HG02678 (cell line): ENCODE data around the gene ING2.
A peak's percentile ranks its signal among the peaks of the same experiment; 100 is the strongest.
"Not testable (repeated sequence)": the region's sequence is repeated elsewhere in the genome, so short reads cannot be mapped to it uniquely, and the experiment has no call there.

Experiments
- ATAC-seq: cut with Tn5 transposase; IDR thresholded peaks from one replicate; pipeline ENCODE4 v1.9.1; 2021; ENCODE audit warnings: mild to moderate bottlenecking, moderate library complexity; ENCODE audit not compliant: unreplicated experiment

ING2 gene, protein sequence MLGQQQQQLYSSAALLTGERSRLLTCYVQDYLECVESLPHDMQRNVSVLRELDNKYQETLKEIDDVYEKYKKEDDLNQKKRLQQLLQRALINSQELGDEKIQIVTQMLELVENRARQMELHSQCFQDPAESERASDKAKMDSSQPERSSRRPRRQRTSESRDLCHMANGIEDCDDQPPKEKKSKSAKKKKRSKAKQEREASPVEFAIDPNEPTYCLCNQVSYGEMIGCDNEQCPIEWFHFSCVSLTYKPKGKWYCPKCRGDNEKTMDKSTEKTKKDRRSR

DNA sequence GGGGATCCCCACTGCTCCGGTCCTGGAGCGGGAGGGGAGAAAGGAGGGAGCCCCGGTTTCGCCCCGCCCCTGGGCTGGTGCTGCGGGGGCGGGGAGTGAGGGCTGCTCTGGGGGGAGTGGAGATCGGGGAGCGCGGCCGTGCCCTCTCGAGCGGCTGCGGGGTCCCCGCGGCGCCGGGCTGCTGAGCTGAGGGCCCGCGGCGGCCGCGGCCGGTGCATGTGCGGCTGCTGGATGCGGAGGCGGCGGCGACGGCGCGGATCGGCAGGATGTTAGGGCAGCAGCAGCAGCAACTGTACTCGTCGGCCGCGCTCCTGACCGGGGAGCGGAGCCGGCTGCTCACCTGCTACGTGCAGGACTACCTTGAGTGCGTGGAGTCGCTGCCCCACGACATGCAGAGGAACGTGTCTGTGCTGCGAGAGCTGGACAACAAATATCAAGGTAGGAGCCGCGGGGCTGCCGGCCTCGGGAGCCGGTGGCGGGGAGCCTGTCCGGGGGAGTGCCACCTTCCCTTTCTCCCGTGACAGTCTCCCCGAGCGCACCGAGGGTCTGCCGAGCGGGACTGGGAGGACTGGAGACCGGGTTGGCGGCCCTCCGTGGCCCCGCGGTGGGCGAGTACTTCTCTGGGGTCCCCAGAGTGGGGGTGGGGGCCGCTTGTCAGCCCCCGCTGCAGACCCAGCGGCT is at the start of gene ING2:
ING2 (plus strand) TSS at position 129 of the 681 bp plus-strand sequence; CDS start at position 267, 138 bp downstream.
- ATAC-seq: peak; percentile 48

DNA sequence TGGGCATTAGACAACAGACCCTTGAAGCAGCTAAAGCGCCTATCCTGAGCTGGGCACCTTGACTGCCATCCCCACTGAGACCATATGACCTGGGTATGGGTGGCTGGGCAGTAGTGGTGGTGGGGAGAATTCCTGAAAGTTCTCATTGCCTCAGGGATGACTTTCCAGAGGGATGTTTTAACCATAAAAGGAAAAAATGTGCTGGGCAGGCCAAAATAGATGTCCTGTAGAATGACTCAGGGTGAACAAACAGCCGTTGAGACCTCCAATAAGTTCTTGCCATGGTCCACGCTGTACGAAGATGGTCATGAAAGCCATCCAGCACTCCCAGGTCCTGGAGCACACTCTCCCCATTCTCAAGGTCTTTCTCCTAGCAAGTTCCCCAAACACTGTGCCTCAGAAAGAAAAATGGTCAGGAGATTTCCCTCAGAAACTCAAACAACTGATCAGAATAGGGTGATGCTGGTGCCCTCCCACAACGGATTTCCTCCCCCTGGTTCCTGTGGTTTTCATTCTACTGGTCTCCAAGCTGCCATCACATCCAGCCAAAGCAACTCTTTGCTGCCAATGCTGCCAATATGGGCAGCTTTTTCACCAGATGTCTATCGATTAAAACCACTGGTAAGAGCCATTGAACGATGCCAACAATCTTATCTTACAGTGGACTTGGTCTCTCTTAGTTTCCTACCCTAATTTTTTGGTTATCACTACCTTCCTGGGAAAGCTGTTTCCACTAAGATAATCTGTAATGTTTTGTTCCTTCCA is 49.2 kb upstream of the ING2 start:
- no peak for ATAC-seq

DNA sequence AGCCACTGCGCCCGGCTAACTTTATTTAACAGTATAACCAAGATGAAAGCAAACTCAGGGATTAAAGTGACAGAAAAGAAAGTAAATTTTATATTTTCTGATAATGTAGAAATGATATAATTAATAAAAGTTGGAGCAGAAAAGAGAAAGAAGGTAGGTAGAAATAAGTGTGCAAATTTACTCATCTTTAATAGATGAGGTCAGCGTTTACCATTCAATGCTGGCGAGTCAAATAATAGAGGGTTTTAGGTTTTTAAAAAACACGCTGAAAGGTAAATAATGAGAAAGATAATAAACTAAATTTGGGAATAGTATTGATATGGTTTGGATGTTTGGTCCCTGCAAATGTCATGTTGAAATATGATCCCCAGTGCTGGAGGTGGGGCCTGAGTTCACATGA is 46.9 kb upstream of the ING2 start:
- ATAC-seq: no peak

DNA sequence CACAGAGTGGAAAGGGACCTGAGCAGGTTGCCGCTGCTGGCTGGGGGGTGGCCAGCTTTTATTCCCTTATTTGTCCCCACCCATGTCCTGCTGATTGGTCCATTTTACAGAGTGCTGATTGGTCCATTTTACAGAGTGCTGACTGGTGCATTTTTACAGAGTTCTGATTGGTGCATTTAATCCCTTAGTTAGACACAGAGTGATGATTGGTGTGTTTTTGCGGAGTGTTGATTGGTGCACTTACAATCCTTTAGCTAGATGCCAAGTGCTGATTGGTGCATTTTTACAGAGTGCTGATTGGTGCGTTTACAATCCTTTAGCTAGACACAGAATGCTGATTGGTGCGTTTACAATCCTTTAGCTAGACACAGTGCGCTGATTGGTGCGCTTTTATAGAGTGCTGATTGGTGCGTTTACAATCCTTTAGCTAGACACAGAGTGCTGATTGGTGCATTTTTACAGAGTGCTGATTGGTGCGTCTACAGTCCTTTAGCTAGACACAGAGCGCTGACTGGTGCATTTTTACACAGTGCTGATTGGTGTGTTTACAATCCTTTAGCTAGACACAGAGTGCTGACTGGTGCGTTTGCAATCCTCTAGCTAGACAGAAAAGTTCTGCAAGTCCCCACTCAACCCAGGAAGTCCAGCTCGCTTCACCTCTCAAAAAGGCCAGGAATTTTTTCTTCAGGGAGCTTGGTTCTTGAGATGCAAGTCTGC is 40.8 kb upstream of the ING2 start:
- not testable (repeated sequence) for ATAC-seq

DNA sequence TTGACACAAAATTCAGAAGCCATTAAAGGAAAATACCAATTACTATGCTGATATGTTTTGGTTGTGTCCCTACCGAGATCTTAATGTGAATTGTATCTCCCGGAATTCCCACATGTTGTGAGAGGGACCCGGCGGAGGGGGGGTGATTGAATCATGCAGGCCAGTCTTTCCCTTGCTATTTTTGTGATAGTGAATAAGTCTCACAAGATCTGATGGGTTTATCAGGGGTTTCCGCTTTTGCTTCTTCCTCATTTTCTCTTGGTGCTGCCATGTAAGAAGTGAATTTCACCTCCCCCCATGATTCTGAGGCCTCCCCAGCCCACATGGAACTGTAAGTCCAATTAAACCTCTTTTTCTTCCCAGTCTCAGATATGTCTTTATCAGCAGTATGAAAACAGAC is 39.0 kb upstream of the ING2 start:
- ATAC-seq: not testable (repeated sequence)

DNA sequence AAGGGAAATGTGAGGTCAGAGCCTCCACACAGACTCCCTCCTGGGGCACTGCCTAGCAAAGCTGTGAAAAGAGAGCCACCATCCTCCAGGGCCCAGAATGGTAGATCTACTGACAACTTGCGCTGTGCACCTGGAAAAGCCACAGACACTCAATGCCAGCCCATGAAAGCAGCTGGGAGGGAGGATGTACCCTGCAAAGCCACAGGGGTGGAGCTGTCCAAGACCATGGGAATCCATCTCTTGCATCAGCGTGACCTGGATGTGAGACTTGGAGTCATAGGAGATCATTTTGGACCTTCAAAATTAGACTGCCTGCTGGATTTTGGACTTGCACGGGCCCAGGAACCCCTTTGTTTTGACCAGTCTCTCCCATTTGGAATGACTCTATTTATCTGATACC is 37.6 kb upstream of the ING2 start:
- ATAC-seq: no peak

DNA sequence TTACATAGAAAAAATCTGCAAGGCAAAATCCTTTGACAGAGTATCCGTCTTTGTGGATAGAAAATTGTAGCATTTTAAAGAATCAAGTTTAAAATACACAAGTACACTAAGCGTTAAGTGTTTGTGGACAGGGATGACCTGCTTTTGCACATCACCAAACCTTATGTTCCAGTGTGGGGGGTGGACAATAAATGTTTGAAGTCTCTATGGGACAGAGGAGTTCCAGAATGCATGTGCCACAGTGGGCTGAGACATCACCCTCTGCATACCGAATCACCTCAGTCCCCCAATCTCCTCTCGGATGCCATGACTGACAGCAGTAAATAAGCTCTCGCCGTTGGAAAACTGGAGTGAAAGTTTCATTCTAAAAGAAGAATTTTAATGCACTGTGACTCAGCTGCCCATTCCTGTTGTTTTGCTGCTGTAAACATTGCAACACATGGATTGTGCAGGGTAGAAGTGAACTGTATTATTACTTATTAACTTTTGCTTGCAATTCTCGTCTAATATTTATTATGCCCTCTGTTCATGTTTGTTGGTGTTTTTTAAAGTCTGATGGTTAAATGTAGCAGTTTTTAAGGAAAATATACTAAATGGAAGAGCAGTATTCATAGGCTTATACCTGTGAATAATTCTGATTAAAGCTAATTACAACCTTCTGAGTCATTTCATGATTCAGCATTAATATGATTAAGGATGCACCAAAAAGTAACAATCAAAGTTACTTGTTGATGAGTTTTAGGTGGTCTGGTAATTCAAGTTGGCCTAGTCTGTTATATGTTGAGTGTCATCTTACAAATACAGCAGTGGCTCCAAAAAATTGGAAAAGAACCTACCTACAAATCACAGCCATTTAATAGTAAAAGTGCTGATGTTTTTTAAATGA is 36.4 kb upstream of the ING2 start:
- ATAC-seq: no peak

DNA sequence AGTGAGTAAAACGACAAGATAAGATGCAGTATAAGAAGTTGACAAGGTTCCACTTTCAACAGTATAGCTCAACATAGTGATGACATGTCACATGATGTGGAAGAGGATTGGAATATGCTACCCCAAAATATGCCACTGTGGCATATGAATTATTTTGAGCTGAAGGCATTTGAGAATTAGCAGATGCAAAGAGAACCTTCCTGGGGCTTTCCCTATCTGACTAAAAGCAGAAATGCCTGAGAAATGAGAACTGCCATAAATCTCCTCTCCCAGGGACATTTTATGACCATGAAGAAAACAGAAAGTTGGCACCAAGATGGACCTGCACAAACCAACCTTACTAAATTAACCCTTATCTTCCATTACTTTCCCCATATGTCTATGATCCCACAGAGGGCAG is 35.6 kb upstream of the ING2 start:
- no peak for ATAC-seq

DNA sequence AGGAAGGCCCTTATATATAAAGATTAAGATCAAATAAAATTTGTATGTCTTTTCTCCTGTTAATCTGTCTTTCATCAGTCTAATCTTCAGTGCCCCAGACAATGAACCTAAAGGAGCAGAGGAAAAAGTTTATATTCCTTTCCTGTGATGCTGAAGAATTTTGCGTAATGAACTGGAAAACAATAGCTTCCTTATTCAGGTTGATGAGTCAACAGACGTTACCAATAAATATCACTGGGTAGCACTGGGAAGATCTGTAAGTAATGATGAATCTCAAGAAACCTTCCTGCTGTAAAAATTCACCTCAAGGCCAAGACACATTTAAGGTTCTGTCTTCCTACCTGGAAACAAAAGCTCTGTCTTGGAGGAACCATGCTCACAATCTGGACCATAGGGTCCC is 34.9 kb upstream of the ING2 start:
- no peak for ATAC-seq

DNA sequence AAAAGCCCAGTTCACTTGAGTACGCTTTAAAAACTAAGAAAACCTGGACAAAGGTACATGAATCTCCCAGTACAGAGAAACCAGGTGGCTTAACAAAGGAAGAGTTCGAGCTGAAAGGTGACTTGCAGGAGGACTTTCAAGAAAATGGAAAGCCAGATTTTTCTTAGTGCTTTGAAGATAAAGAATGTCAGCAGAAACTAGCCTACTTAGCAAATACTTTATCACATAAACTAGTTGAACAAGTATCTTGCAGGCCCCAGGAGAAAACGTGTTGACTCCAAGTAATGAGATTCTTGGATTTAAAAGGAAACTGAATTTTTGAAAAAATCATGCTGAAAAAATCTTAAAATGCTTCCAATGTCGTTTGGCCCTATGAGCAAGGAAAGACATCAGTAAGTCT is 34.0 kb upstream of the ING2 start:
- no peak for ATAC-seq

DNA sequence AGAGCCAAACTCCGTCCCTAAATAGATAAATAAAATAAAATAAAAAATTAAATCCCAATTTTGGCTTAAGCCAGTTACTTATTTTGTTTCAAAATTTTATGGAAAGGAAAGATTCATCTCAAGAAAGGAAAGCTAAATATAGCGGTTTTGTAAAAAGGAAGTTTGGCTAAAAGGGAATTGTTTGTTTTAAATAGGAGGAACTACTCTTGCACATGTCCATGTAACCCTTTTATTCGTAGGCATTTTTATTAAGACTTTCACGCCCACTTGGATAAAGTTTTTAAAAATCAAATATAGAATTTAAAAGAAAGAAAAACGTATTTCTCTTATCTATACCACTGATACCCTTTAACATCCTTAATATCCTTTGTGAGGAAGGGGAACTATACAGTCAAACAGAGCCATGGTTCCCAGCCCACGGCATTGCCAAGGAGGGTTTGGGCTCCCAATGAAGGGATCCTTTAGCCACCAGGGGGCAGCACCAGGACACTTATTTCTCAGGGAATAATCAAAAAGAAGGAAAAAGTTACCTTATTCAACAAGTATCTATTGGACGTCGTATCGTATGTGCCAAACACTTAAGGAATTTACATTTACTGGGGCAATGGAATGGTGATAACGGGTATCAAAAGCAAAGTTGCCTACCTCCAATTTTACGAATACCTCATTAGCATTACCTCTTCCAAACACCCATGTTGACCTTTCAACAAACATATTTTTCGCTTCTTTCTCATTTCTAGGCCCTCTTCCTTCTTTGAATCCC is 32.7 kb upstream of the ING2 start:
- peak; percentile 81 for ATAC-seq

DNA sequence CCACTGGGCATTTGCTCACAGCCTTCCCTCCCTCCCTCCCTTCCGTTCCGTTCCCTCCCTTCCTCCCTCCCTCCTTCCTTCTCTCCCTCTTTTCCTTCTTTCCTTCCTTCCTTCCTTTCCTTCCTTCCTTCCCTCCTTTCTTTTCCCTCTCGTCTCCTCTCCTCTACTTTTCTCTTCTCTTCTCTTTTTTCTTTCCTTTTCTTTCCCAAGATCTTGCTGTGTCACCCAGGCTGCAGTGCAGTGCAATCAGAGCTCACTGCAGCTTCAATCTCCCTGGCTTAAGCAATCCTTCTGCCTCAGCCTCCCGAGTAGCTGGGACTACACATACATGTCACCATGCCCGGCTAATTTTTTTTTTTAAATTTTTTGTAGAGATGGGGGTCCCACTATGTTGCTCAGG is 26.7 kb upstream of the ING2 start:
- ATAC-seq: no peak

DNA sequence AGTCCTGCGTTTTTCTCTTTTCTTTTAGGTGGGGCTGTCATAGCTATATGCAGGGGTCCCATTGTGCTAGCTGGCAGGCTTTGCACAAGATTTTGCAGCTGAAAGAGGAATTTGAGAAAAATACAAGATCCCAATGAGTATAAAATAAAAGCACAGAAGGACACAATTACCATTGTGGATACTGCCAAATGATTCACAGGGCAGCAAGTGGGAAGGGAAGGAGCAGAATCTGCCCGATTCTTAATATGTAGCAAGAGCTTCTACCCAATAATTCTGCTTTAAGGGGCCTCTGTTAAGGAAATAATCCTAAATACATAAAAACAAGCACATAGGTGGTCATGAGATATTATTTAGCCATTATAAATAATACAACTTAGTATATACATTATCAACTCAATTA is 25.9 kb upstream of the ING2 start:
- ATAC-seq: no peak

DNA sequence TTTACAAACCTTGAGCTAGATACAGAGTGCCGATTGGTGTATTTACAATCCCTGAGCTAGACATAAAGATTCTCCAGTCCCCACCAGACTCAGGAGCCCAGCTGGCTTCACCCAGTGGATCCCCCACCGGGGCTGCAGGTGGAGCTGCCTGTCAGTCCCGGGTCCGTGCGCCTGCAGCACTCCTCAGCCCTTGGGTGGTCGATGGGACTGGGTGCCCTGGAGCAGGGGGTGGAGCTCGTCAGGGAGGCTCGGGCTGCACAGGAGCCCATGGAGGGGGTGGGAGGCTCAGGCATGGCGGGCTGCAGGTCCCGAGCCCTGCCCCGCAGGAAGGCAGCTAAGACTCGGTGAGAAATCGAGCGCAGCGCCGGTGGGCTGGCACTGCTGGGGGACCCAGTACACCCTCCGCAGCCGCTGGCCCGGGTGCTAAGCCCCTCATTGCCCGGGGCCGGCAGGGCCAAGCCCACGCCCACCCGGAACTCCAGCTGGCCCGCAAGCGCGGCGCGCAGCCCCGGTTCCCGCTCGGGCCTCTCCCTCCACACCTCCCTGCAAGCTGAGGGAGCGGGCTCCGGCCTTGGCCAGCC is 22.3 kb upstream of the ING2 start:
- not testable (repeated sequence) for ATAC-seq

DNA sequence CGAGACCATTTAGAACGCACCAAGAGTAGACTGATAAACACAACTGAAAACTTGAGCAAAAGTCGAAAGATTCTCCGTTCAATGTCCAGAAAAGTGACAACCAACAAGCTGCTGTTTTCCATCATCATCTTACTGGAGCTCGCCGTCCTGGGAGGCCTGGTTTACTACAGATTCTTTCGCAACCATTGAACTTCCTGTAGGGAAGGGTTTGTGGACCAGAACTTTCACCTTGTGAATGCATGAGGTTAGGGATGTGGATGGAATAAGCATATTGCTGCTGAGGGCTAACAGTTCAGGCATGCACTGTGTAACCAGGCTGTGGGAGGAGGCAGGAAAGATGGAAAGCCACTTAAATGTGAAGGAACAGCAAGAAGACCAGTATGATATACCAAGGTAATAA is 20.9 kb upstream of the ING2 start:
- ATAC-seq: no peak

DNA sequence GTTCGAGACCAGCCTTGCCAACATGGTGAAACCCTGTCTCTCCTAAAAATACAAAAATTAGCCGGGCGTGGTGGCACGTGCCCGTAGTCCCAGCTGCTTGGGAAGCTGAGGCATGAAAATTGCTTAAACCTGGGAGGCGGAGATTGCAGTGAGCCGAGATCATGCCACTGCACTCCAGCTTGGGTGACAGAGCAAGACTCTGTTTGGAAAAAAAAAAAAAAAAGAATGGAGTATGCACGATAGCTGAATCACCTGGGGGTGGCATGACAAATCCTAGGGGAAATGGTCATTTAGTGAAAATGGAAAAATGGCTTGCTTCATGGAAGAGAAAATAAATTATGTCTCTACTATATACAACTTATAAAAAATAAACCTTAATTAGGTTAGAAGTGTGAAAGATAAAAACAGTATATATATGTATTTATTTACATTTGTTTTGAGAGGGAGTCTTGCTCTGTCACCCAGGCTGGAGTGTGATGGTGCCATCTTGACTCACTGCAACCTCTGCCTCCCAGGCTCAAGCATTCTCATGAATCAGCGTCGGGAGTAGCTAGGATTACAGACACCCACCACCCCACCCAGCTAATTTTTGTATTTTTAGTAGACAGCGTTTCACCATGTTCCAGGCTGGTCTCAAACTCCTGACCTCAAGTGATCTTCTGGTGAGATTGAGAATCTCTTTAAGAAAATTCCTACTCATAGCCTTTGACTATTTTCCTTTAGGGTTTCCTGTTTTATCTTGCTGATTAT is 19.3 kb upstream of the ING2 start:
- no peak for ATAC-seq

DNA sequence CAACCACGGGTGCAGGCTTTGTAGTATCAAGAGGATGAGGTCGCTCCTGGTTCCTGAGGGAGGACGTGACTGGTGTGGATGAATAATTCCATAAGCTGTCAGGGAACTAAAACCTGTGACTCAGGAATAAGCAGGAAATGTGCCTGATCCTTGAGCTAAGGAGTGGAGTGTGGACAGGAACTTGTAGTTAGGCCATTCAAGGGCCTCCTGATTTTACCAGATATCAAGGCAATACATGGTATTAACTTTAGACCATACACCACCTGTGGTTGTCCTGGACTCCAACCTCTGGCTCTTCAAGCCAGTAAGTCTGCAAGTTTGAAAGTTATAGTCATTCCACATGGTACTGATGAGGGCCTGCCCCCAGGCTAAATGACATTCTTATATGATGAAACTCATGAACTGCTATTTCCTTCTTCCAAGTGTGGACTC is 12.1 kb upstream of the ING2 start:
- ATAC-seq: no peak

DNA sequence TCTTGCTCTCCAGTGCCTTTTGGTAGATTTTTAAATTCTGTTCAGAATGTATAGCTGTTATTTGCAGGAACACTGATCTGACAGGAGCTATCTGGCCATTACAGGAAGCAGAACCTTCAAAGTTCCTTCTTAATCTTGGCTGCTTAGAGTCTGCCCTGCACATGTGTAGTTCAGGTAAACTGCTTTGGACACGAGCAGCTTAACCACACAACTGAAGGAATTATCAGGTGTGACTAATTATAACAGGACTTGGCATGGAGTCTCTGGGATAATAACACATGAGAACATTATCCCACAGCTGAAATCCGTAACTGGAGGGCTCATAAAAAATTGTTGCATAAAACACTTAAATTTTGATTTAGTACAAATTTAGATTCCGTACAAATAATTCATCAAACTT is 11.6 kb upstream of the ING2 start:
- ATAC-seq: no peak
